ENCODE measurements around the gene COASY.

The COASY gene

GRCh38 chr17:42561897-42562387 lies at the start of gene COASY:
Gene COASY (plus strand): TSS chr17:42562148. CDS start chr17:42562623, 475 bp downstream.
- DNase-seq, result peak; percentile 96 to 99

- DNase-seq, result no peak
Measured at GRCh38 chr17:42512246-42512645, 49.7 kb upstream of the COASY start.

- no peak for DNase-seq
Measured at GRCh38 chr17:42512733-42513251, 49.2 kb upstream of the COASY start.

- no peak for DNase-seq
Measured at GRCh38 chr17:42513686-42514085, 48.3 kb upstream of the COASY start.

- no peak for DNase-seq
Measured at GRCh38 chr17:42514279-42514678, 47.7 kb upstream of the COASY start.

- DNase-seq, result no peak
Measured at GRCh38 chr17:42514867-42515266, 47.1 kb upstream of the COASY start.

- DNase-seq, result peak; percentile 70 to 77
Measured at GRCh38 chr17:42517516-42517915, 44.4 kb upstream of the COASY start.

GRCh38 chr17:42518046-42518754 lies 43.7 kb upstream of the COASY start:
- DNase-seq, result peak; percentile 50 to 86

GRCh38 chr17:42518755-42519545 lies 43.0 kb upstream of the COASY start:
- DNase-seq, result peak; percentile 51 to 83

- no peak for DNase-seq
Measured at GRCh38 chr17:42519546-42520491, 42.1 kb upstream of the COASY start.

- peak in 1 of 2 experiments; percentile 23 for DNase-seq
Measured at GRCh38 chr17:42520540-42520951, 41.4 kb upstream of the COASY start.

- no peak for DNase-seq
Measured at GRCh38 chr17:42521036-42521435, 40.9 kb upstream of the COASY start.

- no peak for DNase-seq
Measured at GRCh38 chr17:42521666-42522262, 40.2 kb upstream of the COASY start.

GRCh38 chr17:42522263-42522790 lies 39.6 kb upstream of the COASY start:
- DNase-seq, result no peak

- DNase-seq, result no peak
Measured at GRCh38 chr17:42522798-42523278, 39.1 kb upstream of the COASY start.

GRCh38 chr17:42525221-42525620 lies 36.7 kb upstream of the COASY start:
- no peak for DNase-seq

- DNase-seq, result no peak
Measured at GRCh38 chr17:42526031-42526444, 35.9 kb upstream of the COASY start.

GRCh38 chr17:42527932-42528331 lies 34.0 kb upstream of the COASY start:
- no peak for DNase-seq

- DNase-seq, result no peak
Measured at GRCh38 chr17:42529061-42529460, 32.9 kb upstream of the COASY start.

- peak; percentile 20 to 34 for DNase-seq
Measured at GRCh38 chr17:42530952-42531454, 30.9 kb upstream of the COASY start.
